ENCODE data around the gene NACA2.

DNA sequence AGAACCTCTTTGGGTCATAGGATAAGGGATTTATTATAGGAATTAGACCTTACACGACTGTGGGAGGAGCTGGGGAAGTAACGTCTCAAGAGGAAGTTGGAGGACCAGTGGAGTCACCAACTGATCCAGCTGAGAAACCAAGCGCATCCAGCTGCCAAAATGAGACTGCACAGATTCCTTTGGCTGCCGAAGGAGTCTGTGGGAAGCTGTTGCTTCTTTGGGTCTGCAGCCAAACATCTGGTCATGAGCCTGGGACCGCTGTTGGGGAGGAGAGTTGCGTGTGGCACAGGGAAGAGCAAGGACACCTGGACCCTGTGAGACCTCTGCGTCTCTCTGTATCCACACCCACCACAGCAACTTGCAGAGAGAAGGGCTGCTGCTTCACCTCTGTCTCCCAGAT, 2.4 kb upstream of the NACA2 start:
- TF ChIP-seq, protein P1, sequence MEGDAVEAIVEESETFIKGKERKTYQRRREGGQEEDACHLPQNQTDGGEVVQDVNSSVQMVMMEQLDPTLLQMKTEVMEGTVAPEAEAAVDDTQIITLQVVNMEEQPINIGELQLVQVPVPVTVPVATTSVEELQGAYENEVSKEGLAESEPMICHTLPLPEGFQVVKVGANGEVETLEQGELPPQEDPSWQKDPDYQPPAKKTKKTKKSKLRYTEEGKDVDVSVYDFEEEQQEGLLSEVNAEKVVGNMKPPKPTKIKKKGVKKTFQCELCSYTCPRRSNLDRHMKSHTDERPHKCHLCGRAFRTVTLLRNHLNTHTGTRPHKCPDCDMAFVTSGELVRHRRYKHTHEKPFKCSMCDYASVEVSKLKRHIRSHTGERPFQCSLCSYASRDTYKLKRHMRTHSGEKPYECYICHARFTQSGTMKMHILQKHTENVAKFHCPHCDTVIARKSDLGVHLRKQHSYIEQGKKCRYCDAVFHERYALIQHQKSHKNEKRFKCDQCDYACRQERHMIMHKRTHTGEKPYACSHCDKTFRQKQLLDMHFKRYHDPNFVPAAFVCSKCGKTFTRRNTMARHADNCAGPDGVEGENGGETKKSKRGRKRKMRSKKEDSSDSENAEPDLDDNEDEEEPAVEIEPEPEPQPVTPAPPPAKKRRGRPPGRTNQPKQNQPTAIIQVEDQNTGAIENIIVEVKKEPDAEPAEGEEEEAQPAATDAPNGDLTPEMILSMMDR (conservative IDR thresholded peaks at IDR 0.05): no peak
- TF ChIP-seq EZH2 (IDR thresholded peaks at IDR 0.05; ENCODE audit: low read depth): no peak

Measured in PC-9 (cell line).